H1 (cell line): ENCODE results near the gene ABHD6. TPM values are rescaled to one million over a fixed set of nuclear protein-coding genes. Genes with fewer than 3 reads are reported as not detected.

Experiments
- BACH1 ChIP-seq: IDR thresholded peaks from 2 replicates; pipeline ENCODE4 v1.6.1; 2012; ENCODE audit warnings: low read length, improper control_type of control experiment
- CEBPB ChIP-seq: IDR thresholded peaks from 2 replicates; pipeline ENCODE4 v1.6.1; 2012; ENCODE audit warnings: low read depth, low read length
- CHD7 ChIP-seq: fragments of 300-600 bp; sonication (generic); IDR thresholded peaks from 2 replicates; pipeline ENCODE4 v1.7.1; 2012; ENCODE audit warnings: low read length, moderate library complexity, mild to moderate bottlenecking, inconsistent platforms; ENCODE audit not compliant: insufficient replicate concordance
- CTBP2 ChIP-seq: IDR thresholded peaks from 2 replicates; pipeline ENCODE4 v1.7.0; 2011; ENCODE audit warnings: borderline replicate concordance, mild to moderate bottlenecking, moderate library complexity, mixed read lengths, low read length; ENCODE audit not compliant: insufficient read depth, insufficient read length
- EZH2 ChIP-seq: fragments of 200-600 bp; sonication (generic); IDR thresholded peaks from 2 replicates; pipeline ENCODE4 v1.7.1; 2012; ENCODE audit warnings: low read depth, mild to moderate bottlenecking, moderate library complexity, low read length, inconsistent platforms; ENCODE audit not compliant: severe bottlenecking
- KDM1A ChIP-seq: fragments of 200-600, 300-600 bp; sonication (generic); IDR thresholded peaks from 2 replicates; pipeline ENCODE4 v1.7.1; 2016; ENCODE audit warnings: mild to moderate bottlenecking, low read length, borderline replicate concordance
- RNF2 ChIP-seq: fragments of 200-900, 300-1000 bp; sonication (generic); IDR thresholded peaks from 2 replicates; pipeline ENCODE4 v1.7.1; 2016; ENCODE audit warnings: borderline replicate concordance, low read depth, mild to moderate bottlenecking, antibody characterized with exemption, low read length; ENCODE audit not compliant: poor library complexity, severe bottlenecking; ENCODE audit errors: missing control alignments
- SIRT6 ChIP-seq: IDR thresholded peaks from one replicate; pipeline ENCODE4 v1.7.1; 2012; ENCODE audit warnings: low read length, inconsistent platforms
- SP1 ChIP-seq: IDR thresholded peaks from 2 replicates; pipeline ENCODE4 v1.6.1; 2011; ENCODE audit warnings: low read depth, low read length
- SP4 ChIP-seq: IDR thresholded peaks from 2 replicates; pipeline ENCODE4 v1.6.1; 2012; ENCODE audit warnings: low read length, inconsistent platforms
- TBP ChIP-seq: IDR thresholded peaks from 2 replicates; pipeline ENCODE4 v1.6.1; 2011; ENCODE audit warnings: low read depth, low read length, improper control_type of control experiment
- polyA plus RNA-seq, 7 experiments: library from polyadenylated mRNA; depleted of rRNA in 3 of 7; stranded (reverse) in 5 of 7; unstranded in 2 of 7; fragments of >200 nt in 5 of 7; fragments of 200-250 nt in 2 of 7; gene quantifications; 1 replicate in 5 of 7; 2 replicates in 1 of 7; 4 replicates in 1 of 7; pipeline versions ENCODE4 v1.2.1 to v1.2.3, GENCODE V29; 2011 to 2013; ENCODE audit warnings: missing spikeins in 2 of 7, mixed read lengths in 2 of 7
- total RNA-seq: library from RNA; stranded (reverse); fragmentation: NEBNext Ultra II Directional; extraction: Animal tissue kit (Norgen Biotek cat#: 25700); gene quantifications from 2 replicates; pipeline ENCODE4 v1.2.1, GENCODE V29; 2021

ABHD6 gene
- total and polyA plus RNA-seq, 2 of the 8 experiments (the other 6 are each of a cell fraction or from before 2014, with no cell fraction given): 5.9 to 6.6 TPM

- TF ChIP-seq CHD7 (no peak), BACH1 (no peak), SP4 (no peak), CEBPB (no peak), EZH2 (no peak), KDM1A (no peak), SP1 (no peak), CTBP2 (no peak), TBP (no peak), RNF2 (no peak), SIRT6 (no peak)
These were observed 49.8 kb downstream of the ABHD6 start (continued) for GRCh38 chr3:58287354-58287753.
